ENCODE data around the gene GRIP2. TPM values are rescaled to one million over a fixed set of nuclear protein-coding genes. Genes with fewer than 3 reads are reported as not detected.

Gene GRIP2
- total RNA-seq, 2 donors from 2014 or later = 0.47 to 0.53 TPM

DNA sequence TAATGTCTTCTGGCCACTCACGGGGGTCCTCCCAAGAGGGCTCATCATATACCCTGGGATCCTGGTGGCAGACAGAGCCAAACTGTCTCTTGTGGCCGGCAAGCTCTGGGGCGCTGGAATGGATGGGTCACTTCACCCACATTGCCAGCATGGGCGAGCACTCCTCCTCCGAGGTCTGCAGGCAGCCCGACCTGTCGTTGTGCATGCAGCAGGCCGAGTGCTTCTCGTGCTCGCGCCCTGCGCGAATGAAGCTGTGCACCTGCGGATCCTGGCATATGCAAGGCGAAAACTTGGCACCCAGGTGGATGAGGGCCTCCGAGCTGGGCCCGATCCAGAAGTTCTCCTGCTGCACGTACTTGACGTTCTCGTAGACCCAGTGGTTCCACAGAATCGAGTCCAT is 33.6 kb upstream of the GRIP2 start:
- no peak for DNase-seq
- Histone ChIP-seq H3K4me1 (no peaks in the 10 kb centered on the region), H3K27me3 (no peaks in the 10 kb centered on the region), H3K36me3 (no peaks in the 10 kb centered on the region), H3K27ac (no peak overlapping the region), H3K4me3 (no peak overlapping the region), H3K9me3 (no peaks in the 10 kb centered on the region), H3K9ac (ENCODE audit: low read depth in 2 of 2, low read length in 2 of 2) (no peak overlapping the region)
- intact Hi-C loops (cut with DNase I) = no loop called here
- TF ChIP-seq, protein P1, sequence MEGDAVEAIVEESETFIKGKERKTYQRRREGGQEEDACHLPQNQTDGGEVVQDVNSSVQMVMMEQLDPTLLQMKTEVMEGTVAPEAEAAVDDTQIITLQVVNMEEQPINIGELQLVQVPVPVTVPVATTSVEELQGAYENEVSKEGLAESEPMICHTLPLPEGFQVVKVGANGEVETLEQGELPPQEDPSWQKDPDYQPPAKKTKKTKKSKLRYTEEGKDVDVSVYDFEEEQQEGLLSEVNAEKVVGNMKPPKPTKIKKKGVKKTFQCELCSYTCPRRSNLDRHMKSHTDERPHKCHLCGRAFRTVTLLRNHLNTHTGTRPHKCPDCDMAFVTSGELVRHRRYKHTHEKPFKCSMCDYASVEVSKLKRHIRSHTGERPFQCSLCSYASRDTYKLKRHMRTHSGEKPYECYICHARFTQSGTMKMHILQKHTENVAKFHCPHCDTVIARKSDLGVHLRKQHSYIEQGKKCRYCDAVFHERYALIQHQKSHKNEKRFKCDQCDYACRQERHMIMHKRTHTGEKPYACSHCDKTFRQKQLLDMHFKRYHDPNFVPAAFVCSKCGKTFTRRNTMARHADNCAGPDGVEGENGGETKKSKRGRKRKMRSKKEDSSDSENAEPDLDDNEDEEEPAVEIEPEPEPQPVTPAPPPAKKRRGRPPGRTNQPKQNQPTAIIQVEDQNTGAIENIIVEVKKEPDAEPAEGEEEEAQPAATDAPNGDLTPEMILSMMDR (IDR thresholded peaks at IDR 0.05) = no peak

- no peaks in the 10 kb centered on the region for H3K4me1 ChIP-seq
- no peaks in the 10 kb centered on the region for H3K27me3 ChIP-seq
- DNase-seq = no peak
- no peaks in the 10 kb centered on the region for H3K9me3 ChIP-seq
- no peak overlapping the region for H3K27ac ChIP-seq
- intact Hi-C loops (cut with DNase I) = no loop called here
- no peak overlapping the region for H3K4me3 ChIP-seq
- H3K36me3 ChIP-seq = no peaks in the 10 kb centered on the region
- TF ChIP-seq, protein P1 (IDR thresholded peaks at IDR 0.05) = no peak
- no peak overlapping the region for H3K9ac ChIP-seq (ENCODE audit: low read depth in 2 of 2, low read length in 2 of 2)
Observed at GRCh38 chr3:14570864-14571263, 30.7 kb upstream of the GRIP2 start.

DNA sequence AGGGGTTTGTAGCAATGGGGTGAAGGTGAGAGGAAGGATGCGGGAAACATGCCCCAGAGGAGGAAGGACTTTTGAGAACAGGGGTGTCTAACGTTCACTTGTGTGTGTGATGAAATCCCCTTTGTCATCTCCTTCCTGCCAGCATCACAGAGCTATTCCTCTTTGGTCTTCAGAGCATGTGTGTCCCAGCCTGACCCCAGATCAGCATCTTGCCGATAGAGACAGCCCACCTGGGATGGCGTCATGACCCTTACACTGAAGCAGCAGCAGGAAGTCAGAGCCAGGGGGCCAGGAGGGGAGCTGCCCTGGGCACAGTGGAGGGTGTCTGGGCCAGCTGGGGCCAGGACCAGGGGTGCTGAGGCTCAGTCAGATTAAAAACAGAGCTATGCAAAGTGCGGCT is 29.9 kb upstream of the GRIP2 start:
- Histone ChIP-seq H3K27me3 (no peaks in the 10 kb centered on the region), H3K27ac (no peak overlapping the region), H3K4me3 (no peak overlapping the region), H3K9ac (ENCODE audit: low read depth in 2 of 2, low read length in 2 of 2) (no peak overlapping the region), H3K9me3 (no peaks in the 10 kb centered on the region), H3K4me1 (no peaks in the 10 kb centered on the region), H3K36me3 (no peaks in the 10 kb centered on the region)
- intact Hi-C loops (cut with DNase I) = no loop called here
- TF ChIP-seq, protein P1 (IDR thresholded peaks at IDR 0.05) = no peak
- DNase-seq = no peak

DNA sequence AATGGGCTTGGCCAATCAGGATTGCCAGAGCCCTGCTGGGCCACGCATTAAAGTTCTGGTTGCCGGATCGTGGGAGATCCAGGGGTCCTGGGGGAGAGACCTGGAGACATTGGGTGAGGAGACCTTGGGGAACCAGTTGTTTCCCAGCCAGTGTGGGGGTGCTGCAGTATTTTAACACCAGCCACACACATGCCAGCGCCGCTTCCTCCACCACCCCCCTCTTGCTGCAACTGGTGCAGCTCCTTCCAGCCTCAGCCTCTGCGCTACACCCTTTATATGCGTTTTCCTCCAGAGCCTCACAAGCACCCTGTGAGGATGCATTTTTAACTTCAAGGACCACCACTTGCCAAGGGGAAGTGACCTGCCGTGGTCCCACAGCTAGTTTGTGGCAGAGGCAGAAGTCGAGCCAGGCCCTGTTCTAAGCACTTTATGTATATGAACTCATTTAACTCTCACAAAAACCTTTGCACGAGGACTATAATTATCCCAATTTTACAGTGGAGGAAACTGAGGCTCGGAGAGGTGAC is 29.4 kb upstream of the GRIP2 start:
- Histone ChIP-seq H3K9me3 (no peaks in the 10 kb centered on the region), H3K27me3 (no peaks in the 10 kb centered on the region), H3K27ac (no peak overlapping the region), H3K4me1 (no peaks in the 10 kb centered on the region), H3K36me3 (no peaks in the 10 kb centered on the region), H3K9ac (ENCODE audit: low read depth in 2 of 2, low read length in 2 of 2) (no peak overlapping the region), H3K4me3 (no peak overlapping the region)
- DNase-seq = no peak
- intact Hi-C loops (cut with DNase I) = no loop called here
- TF ChIP-seq, protein P1 (IDR thresholded peaks at IDR 0.05) = no peak

GRCh38 chr3:14568269-14568668 is 28.1 kb upstream of the GRIP2 start:
- Histone ChIP-seq H3K4me3 (no peak overlapping the region), H3K36me3 (no peaks in the 10 kb centered on the region), H3K4me1 (no peaks in the 10 kb centered on the region), H3K9ac (ENCODE audit: low read depth in 2 of 2, low read length in 2 of 2) (no peak overlapping the region), H3K27ac (no peak overlapping the region), H3K9me3 (no peaks in the 10 kb centered on the region), H3K27me3 (no peaks in the 10 kb centered on the region)
- DNase-seq = no peak
- TF ChIP-seq, protein P1 (IDR thresholded peaks at IDR 0.05) = no peak
- intact Hi-C loops (cut with DNase I) = no loop called here
